T-helper 9 cell (primary cell): ENCODE results near the gene GANAB.
"Not testable (repeated sequence)": the region's sequence is repeated elsewhere in the genome, so short reads cannot be mapped to it uniquely, and the experiment has no call there.

Experiments used
- DNase-seq: peaks from one replicate; pipeline ENCODE4 v3.0.0-alpha.2; 2020
- total RNA-seq, 2 donors: gene quantifications; one replicate each; lab custom pipeline; 2026; lab: John Stamatoyannopoulos, UW

GANAB gene
- 127 to 243 reads per million in 2 donors for total RNA-seq

DNA sequence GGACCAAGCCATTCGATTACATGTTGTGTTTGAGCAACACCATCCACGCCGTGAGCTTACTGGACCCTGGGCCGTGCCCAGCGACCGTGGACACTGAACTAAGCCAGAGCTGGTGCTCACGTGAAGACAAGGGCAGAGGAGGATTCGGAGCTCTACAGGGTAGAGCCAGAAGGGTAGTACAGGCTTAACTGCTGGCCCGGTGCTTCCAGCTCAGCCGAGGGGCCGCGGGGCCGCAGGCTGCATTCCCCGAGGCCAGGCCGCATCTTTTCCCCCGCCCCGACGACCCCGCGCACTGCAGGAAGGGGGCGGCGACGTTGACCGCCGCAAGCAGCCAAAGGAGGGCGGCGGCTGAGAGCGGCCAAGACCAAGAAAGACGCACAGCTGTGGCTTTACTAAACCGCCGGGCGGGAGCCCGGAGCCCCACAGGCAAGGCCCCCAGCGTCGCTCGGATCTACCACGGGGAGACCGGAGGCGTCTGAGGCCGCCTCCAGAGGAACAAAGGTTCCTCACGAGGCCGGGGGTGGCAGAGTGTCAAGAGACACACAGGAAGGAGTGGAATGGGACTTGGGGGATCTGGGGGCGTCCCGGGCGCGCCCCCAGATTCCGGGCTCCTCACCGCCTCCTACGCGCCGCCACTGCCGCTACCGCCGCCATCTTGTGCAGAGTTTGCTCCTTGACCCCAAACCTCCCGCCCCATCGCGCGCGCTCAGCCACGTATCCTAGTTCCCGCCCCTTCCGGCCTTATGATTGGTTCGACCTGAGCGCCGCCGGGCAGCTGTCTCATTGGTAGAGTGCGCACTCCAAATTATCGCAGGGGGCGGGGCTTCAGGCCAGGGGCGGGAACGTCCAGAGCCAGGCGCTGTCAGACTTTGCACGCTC is at the start of gene GANAB:
Gene GANAB (minus strand): TSS at position 668 of the 879 bp plus-strand sequence. CDS start 14 bp downstream, at position 654.
- peak; percentile 98 for DNase-seq

DNA sequence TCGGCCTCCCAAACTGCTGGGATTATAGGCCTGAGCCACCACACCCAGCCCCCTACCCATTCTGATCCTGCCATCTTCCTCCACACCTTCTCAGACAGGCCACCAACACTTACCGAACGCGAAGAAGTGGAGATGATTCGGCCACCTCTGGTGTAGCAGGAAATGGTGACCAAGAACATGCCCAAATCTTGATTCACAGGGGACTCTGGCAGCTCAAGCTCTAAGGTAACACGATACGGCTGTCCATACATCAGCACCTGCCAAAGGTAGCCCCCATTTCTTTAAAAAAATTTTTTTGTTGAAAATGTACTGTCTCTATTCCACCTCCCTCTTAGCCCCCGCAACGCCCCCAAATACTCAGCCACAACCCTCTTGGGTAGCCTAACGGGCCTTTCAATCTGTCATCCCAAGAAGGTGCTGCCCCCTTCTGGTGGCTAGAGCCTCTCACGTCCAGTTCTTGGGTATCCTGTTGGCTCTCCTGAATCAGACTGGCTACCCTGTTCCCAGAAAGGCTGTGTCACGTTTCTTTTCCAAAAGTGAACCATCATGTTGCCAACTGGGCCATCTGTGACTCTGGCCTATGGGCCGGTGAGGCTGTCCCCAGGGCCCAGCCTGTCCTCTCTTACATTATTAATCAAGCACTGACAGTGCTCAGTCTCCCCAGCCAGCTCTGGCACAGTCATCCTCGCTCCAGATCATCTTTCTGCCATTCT is 48.2 kb upstream of the GANAB start:
- DNase-seq: peak; percentile 73

GRCh38 chr11:62693624-62694023 is 47.2 kb upstream of the GANAB start:
- not testable (repeated sequence) for DNase-seq

GRCh38 chr11:62689421-62690183 is 43.2 kb upstream of the GANAB start, which contains the start of gene LRRN4CL:
TSS of gene LRRN4CL (minus strand) at chr11:62689530. CDS start at chr11:62688508, 1,022 bp downstream.
- DNase-seq: no peak

GRCh38 chr11:62688491-62688890 is 42.1 kb upstream of the GANAB start:
- DNase-seq: no peak

GRCh38 chr11:62687508-62688396 is 41.3 kb upstream of the GANAB start:
- no peak for DNase-seq

DNA sequence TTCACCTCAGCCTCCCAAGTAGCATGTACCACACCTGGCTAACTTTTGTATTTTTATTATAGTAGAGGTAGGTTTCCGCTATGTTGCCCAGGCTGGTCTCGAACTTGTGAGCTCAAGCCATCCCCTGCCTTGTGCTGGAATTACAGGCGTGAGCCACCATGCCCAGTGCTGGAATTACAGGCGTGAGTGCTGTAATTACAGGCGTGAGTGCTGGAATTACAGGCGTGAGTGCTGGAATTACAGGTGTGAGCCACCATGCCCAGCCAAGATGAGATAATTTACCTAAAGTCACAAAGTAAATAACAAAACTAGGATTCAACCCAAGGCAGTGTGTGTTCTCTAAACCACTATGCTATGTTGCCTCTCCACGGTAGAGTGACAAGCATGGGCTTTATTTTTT is 36.1 kb upstream of the GANAB start:
- DNase-seq: no peak

DNA sequence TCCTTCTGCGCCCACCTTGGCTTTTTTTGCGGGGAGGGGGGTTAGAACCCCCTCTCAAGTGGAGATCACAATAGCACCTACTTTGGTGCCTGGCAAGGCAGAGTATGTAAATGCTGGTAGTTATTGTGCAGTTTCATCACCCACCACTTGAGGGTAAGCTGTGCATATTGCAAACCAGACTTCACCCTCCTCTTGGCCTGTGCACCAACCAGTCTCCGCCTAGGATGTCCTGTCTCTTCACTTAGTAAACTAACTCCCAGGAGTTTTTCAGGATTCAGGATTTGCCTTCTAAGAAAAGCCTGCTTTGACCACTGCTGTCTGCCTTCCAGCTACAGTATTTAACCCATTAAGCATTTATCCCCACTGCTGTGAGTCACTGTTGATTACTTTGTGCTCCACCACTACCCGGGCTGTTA is 34.4 kb upstream of the GANAB start:
- no peak for DNase-seq

DNA sequence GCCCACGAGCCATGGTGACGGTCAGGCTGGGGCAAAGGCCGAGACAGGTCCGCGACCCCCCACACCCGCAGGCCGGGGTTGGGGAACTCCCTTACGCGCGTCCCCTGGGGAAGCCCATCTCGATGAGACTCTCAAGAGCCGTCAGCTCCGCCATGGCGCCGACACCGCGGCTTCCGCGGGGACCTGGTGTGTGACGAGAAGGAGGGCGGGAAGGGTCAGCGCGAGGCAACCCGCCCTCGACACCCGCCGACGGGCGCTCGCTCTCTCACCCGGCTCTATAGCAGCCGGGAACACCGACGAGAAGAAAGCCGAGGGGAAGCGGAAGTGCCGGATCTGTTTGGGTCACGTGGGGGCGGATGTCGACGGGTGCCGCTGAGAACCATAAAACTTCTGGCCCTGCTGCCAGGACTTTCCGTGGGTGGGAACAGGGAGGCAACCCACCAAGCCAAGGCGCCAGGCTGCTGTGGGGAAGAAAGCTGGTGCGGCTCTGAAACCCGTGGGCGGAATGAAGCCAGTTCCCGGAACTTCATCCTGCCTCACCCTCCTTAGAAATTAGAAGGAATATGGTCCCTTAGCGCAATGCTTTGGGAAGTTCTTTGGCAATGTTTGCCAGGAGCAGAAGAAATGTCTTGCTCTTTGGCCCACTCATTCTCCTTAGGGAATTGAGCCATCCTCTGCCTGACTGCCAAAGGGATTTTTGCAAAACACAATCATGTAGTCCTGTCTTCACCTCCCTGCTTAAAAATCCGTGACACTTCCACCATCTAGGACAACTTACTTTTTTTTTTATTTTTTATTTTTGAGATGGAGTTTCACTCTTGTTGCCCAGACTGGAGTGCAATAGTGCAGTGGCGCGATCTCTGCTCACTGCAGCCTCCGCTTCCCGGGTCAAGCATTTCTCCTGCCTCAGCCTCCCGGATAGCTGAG is 32.6 kb upstream of the GANAB start, which contains the start of gene UBXN1:
Gene UBXN1 (minus strand): TSS at position 304 of the 927 bp plus-strand sequence. CDS start 150 bp downstream, at position 154.
- peak; percentile 75 for DNase-seq

DNA sequence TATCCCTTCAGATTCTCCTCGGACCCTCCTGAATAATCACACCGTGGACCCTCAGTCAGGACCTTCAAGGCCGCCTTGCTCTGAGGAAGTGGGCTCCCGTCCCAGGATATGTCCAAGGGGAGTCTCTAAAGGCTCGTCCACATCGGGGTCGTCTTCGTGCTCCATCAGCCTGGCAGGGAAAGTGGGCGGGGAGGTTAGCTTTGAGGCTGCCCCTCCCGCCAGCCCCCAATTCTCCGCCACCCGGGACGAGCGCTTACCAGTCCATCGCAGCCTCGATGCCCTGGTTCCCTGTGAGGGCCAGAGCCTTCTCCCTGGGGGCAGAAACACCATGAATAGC is 32.0 kb upstream of the GANAB start:
- no peak for DNase-seq

DNA sequence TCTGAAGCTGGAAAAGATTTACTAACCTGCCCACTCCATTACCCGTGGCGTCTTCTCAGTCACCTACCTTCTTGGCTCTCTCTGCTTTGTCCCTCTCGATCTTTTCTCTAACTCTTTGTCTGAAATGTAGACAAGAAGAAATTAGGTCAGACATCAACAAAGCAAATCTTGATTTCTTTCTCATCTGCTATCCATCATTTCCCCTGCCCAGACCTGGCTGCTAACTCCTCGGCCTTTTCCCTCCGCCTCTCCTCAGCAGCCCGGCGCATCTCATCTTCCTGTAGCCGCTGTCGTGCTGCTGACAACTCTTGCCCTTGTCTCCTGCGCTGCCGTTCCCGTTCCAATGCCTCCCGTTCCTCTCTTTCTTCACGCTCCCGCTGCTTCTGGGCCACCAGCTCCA is 31.3 kb upstream of the GANAB start:
- no peak for DNase-seq

DNA sequence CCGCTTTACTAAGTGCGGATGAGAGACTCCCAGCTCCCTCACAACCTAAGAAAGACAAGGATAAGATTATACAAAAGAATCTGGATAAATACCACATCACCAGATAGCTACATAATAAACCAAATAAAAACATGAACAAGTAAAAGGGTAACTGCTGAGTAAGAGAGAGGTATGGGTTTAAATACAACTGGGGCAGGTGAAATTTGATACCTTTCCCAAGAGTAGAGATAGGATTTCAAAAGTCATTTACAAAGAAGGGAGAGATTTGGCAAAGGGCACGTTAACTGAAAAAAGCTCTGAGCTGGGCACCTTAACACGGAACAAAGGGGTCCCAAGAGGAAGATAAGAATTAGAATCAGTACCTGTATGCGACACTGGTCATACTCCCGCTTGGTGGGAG is 30.7 kb upstream of the GANAB start:
- DNase-seq: no peak

DNA sequence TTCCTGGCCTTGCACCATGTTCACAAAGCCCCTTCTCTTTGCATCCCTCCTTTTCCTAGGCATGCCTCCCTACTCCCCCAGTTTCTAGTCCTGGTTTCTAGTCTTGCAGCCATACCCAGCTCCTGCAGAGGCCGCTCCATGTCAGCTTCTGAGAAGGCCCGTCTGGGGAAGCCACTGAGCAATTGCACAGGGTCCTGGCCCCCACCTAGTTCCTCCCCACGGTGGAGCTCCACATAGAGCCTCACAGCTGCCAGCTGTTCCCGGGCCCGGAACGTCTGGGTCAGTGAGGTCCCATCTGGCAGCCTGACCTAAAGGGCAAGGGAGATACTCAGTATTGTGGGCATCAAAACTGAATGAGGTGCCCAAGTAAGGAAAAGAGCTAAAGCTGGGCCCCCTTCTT is 30.3 kb upstream of the GANAB start:
- DNase-seq: no peak

DNA sequence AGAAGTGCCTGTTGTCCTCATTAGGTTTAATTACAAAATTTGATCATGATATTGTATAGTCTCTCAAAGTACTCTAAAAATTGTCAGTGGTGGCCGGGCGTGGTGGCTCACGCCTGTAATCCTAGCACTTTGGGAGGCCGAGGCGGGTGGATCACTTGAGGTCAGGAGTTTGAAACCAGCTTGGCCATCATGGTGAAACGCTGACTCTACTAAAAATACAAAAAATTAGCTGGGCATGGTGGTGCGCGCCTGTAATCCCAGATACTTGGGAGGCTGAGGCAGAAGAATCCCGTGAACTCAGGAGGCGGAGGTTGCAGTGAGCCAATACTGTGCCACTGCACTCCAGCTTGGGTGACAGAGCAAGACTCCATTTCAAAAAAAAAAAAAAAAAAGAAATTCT is 29.0 kb upstream of the GANAB start:
- not testable (repeated sequence) for DNase-seq

- DNase-seq: no peak
Measured at GRCh38 chr11:62673196-62673525, 26.7 kb upstream of the GANAB start.

DNA sequence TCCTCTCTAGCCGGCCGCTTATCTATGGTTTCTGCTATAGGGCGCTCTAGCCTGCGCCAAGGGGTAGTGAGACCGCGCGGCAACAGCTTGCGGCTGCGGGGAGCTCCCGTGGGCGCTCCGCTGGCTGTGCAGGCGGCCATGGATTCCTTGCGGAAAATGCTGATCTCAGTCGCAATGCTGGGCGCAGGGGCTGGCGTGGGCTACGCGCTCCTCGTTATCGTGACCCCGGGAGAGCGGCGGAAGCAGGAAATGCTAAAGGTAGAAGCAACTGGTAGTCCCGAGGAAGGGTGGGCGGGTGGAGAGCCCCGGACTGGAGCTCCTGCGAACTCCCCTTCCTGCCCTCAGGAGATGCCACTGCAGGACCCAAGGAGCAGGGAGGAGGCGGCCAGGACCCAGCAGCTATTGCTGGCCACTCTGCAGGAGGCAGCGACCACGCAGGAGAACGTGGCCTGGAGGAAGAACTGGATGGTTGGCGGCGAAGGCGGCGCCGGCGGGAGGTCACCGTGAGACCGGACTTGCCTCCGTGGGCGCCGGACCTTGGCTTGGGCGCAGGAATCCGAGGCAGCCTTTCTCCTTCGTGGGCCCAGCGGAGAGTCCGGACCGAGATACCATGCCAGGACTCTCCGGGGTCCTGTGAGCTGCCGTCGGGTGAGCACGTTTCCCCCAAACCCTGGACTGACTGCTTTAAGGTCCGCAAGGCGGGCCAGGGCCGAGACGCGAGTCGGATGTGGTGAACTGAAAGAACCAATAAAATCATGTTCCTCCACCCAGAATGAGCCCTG is 25.4 kb upstream of the GANAB start, which contains the start of the genes LBHD1 and UQCC3:
Gene LBHD1 (minus strand): TSS at position 660 of the 782 bp plus-strand sequence. CDS start 2,236 bp downstream, outside the sequence.
Gene UQCC3 (plus strand): TSS at position 66 of the 782 bp plus-strand sequence. CDS start 73 bp downstream, at position 139.
- DNase-seq: peak; percentile 55

DNA sequence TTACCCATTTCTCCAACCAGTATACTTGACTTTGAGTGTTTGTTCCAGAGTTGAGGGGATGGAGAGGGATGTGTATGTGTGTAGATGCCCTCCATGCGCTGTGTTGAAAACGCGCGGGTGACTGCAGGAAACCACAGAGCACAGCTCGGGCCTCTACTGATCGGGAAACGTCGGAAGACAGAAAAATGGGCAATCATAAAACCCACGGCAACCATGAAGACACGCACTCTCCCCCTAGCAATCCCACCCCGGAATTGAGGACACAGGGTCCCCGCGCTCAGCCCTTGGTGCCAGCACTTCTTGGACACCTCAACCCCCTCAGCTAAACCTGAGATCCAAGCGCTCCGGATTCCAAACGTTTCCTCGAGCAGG is 24.8 kb upstream of the GANAB start:
- no peak for DNase-seq

DNA sequence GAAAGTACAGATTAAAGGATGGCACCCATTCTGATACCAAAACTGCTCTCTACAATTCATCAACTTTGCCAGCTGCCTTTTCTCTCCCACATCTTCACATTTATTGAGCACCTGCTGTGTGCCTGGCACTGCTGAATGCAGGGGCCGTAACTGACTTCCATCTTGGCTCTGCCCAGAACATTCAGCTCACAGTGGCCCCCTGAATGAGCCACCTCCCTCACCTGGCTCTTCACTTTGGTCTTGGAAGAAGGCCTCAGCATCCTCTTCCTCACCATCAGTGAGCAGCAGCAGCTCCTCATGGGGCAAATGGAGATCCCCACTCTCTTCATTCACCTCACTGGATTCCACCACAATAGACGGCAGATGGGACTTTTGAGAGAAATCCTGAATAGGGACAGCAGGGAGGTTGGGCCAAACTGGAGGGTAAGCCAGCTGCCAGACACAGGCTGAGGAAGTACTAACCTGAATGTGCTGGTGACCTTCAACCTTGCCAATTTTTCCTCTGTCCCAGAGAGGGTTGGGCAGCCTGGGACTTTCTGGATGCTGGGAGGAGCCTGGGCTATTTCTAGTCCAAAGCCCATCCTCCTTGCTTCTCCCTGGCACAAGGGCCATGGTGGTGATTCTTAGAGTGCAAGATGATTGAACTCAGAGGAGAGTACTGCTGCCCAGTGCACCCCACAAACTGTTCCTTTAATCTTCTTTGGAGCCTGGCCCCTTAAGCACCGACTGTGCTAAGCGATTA is 23.2 kb upstream of the GANAB start:
- no peak for DNase-seq

- DNase-seq: no peak
Measured at GRCh38 chr11:62667460-62667859, 21.0 kb upstream of the GANAB start.
